Stomach (tissue), 9 donors: ENCODE results near the gene ENAM. TPM values are rescaled to one million over a fixed set of nuclear protein-coding genes. Genes with fewer than 3 reads are reported as not detected.

Source experiments
- DNase-seq, 2 donors: peaks; one replicate each; pipeline versions ENCODE4 v3.0.0 to v3.0.0-alpha.2; 2013 to 2019
- H3K27ac ChIP-seq, 5 donors: fragments of 200-600 bp in 4 of 5; sonication (generic) in 4 of 5; one replicate each; pipeline ENCODE4 v1.5.1; 2013 to 2019; ENCODE audit warnings: mild to moderate bottlenecking in 1 of 5, moderate library complexity in 1 of 5
- H3K27me3 ChIP-seq, 3 donors: fragments of 200-600 bp; sonication (generic); one replicate each; pipeline ENCODE4 v1.5.1; 2017 to 2019; ENCODE audit warnings: mixed run types in 1 of 3
- H3K36me3 ChIP-seq, 4 donors: fragments of 200-600 bp; sonication (generic); 1 replicate in 3 of 4; 2 replicates in 1 of 4; pipeline ENCODE4 v1.5.1; 2016 to 2019
- H3K4me1 ChIP-seq, 4 donors: fragments of 200-600 bp; sonication (generic); one replicate each; pipeline ENCODE4 v1.5.1; 2016 to 2019
- H3K4me3 ChIP-seq, 4 donors: fragments of 200-600 bp; sonication (generic) in 3 of 4; one replicate each; pipeline ENCODE4 v1.5.1; 2016 to 2019; ENCODE audit warnings: mild to moderate bottlenecking in 1 of 4
- H3K9me3 ChIP-seq, 4 donors: fragments of 200-600 bp; sonication (generic); one replicate each; pipeline ENCODE4 v1.5.1; 2016 to 2019
- EP300 ChIP-seq: sonication (generic); formaldehyde crosslinking; IDR thresholded peaks from one replicate; pipeline ENCODE4 v1.6.1; 2017; ENCODE audit warnings: antibody characterized with exemption
- POLR2A ChIP-seq, 4 donors: fragments of 450-650 bp; IDR thresholded peaks; one replicate each; pipeline ENCODE4 v1.6.1; 2016; ENCODE audit warnings: antibody characterized with exemption in 4 of 4, control low read depth in 2 of 4, mild to moderate bottlenecking in 1 of 4, moderate library complexity in 1 of 4
- POLR2AphosphoS5 ChIP-seq, 3 donors: sonication (generic); formaldehyde crosslinking; IDR thresholded peaks; one replicate each; pipeline ENCODE4 v1.6.1; 2016; ENCODE audit warnings: antibody characterized with exemption in 3 of 3
- WGBS, 5 donors: extraction: QIAGEN DNeasy Blood & Tissue Kit in 3 of 5; methylation state at CpG; one replicate each; pipeline versions ENCODE4 v1.1.5 to v1.1.7; 2013 to 2018; 5-methylcytosine and 5-hydroxymethylcytosine counted together
- intact Hi-C: fragments of 100-400 bp; cut with DNase I; formaldehyde crosslinking; loops from one replicate; pipeline ENCODE4 v1.15.1; 2023; ENCODE audit warnings: low total_unique reads
- polyA plus RNA-seq, 3 donors: library from polyadenylated mRNA; stranded (reverse); fragments of 200-250 nt; gene quantifications; one replicate each; pipeline ENCODE4 v1.2.3, GENCODE V29; 2013
- total RNA-seq, 5 donors: library from RNA; depleted of rRNA; stranded (reverse); fragments of >200 nt; gene quantifications; one replicate each; pipeline versions ENCODE4 v1.1.0 to v1.2.3, GENCODE V29; 2014 to 2016
- TF ChIP-seq, protein P1 (sequence below), 7 experiments: fragments of 450-650 bp in 4 of 7; fragments of 200-600 bp in 3 of 7; sonication (generic) in 3 of 7; IDR thresholded peaks; one replicate each; pipeline ENCODE4 v1.5.1; 2016 to 2019; ENCODE audit warnings: antibody characterized with exemption in 7 of 7, control low read depth in 2 of 7, mild to moderate bottlenecking in 1 of 7
- donor health status: healthy with polysubstance abuse.
- donor health status: Bipolar disorder and iron deficiency.
- donor health status: healthy.

ENAM gene
- total and polyA plus RNA-seq, 8 donors: 0.14 to 1.7 (median 0.44) TPM; not detected in 2

DNA sequence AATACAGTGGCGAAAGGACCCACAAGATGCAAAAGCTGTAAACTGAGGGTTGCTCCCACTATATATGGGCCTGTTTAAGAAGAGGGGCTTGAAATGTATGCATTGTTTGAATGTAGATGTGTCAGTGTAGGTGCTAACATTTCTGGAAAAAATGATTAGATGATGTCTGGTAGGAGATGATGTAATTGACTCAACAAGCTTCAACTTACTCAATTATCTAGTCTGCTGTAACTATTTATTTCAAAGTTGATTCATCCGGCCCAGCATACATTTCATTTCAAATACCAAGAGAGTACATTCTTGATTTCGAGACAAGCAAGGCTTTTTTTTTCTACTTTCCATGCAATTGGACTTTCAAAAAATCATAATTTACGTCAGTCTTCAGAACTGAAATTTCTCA, 9.3 kb upstream of the ENAM start:
- no peak for DNase-seq
- H3K27ac ChIP-seq: no peak overlapping the region
- whole genome bisulfite sequencing, 5 donors: 92 to 94% (median 93%) methylated on average over 4 of the region's 4 CpGs
- H3K4me1 ChIP-seq: peaks cover 5 to 30% (median 16%) of the 10 kb centered on the region in 4 donors
- no peaks in the 10 kb centered on the region for H3K36me3 ChIP-seq
- no peaks in the 10 kb centered on the region for H3K27me3 ChIP-seq
- intact Hi-C loops: no loop called here
- no peaks in the 10 kb centered on the region for H3K9me3 ChIP-seq
- no peak overlapping the region for H3K4me3 ChIP-seq
- no peak for TF ChIP-seq EP300
- TF ChIP-seq POLR2A (IDR thresholded peaks at IDR 0.05): no peak
- no peak for TF ChIP-seq POLR2AphosphoS5 (IDR thresholded peaks at IDR 0.05)
- TF ChIP-seq, protein P1, sequence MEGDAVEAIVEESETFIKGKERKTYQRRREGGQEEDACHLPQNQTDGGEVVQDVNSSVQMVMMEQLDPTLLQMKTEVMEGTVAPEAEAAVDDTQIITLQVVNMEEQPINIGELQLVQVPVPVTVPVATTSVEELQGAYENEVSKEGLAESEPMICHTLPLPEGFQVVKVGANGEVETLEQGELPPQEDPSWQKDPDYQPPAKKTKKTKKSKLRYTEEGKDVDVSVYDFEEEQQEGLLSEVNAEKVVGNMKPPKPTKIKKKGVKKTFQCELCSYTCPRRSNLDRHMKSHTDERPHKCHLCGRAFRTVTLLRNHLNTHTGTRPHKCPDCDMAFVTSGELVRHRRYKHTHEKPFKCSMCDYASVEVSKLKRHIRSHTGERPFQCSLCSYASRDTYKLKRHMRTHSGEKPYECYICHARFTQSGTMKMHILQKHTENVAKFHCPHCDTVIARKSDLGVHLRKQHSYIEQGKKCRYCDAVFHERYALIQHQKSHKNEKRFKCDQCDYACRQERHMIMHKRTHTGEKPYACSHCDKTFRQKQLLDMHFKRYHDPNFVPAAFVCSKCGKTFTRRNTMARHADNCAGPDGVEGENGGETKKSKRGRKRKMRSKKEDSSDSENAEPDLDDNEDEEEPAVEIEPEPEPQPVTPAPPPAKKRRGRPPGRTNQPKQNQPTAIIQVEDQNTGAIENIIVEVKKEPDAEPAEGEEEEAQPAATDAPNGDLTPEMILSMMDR (IDR thresholded peaks at IDR 0.05): no peak

DNA sequence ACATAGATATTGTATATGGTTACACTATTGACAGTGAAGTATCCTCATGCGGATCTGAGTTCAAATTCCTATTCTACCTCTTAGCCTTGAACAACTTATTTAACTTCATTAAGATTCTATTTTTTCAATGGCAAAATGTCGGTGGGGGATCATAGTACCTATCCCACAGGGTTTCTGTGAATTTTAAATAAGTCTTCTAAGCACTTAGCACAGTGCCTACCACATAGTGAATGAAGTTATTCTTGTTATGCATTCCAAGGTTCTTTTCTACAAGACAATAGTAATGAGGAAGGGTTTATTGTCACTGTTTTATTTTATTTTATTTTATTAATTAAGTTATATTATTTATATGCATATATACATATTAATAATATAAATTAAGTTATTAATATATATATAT, 8.8 kb upstream of the ENAM start:
- DNase-seq: no peak
- no peak for TF ChIP-seq POLR2AphosphoS5 (IDR thresholded peaks at IDR 0.05)
- no peak for TF ChIP-seq EP300
- TF ChIP-seq POLR2A (IDR thresholded peaks at IDR 0.05): no peak
- TF ChIP-seq, protein P1 (IDR thresholded peaks at IDR 0.05): no peak
- H3K27me3 ChIP-seq: no peaks in the 10 kb centered on the region
- H3K4me1 ChIP-seq: peaks cover 5 to 25% (median 13%) of the 10 kb centered on the region in 4 donors
- H3K27ac ChIP-seq: no peak overlapping the region
- H3K4me3 ChIP-seq: no peak overlapping the region
- H3K36me3 ChIP-seq: no peaks in the 10 kb centered on the region
- WGBS, 5 donors: 95 to 97% (median 96%) methylated on average over 2 of the region's 2 CpGs
- H3K9me3 ChIP-seq: no peaks in the 10 kb centered on the region
- intact Hi-C loops: no loop called here

DNA sequence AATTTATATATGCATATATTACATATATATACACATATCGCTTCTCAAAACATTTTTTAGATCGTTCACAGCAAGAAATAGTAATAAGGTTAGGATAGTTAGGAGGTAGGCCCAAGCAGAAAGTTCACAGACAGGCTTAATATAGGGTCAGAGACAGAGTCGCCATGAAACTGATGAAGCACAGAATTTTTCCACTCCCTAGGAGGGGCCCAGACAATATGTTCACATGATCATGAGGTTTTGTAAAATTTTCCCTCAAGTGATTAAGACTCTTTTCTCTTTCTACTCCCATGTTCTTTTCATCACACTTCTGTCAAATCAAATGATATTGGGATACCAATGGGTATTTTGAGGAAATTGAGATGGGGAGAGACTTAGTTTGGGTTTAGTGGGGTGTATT, 5.2 kb upstream of the ENAM start:
- TF ChIP-seq POLR2AphosphoS5 (IDR thresholded peaks at IDR 0.05): no peak
- TF ChIP-seq, protein P1 (IDR thresholded peaks at IDR 0.05): no peak
- TF ChIP-seq EP300: no peak
- TF ChIP-seq POLR2A (IDR thresholded peaks at IDR 0.05): no peak
- Histone ChIP-seq H3K27me3 (no peaks in the 10 kb centered on the region), H3K4me1 (peaks cover 0 to 7% (median 0%) of the 10 kb centered on the region in 4 donors), H3K4me3 (no peak overlapping the region), H3K9me3 (no peaks in the 10 kb centered on the region), H3K27ac (peak overlapping the region in 2 of 5 donors; percentile 16 to 56), H3K36me3 (no peaks in the 10 kb centered on the region)
- no peak for DNase-seq
- intact Hi-C loops: no loop called here
- 93 to 98% (median 96%) methylated on average over 3 of the region's 3 CpGs for WGBS, 5 donors

DNA sequence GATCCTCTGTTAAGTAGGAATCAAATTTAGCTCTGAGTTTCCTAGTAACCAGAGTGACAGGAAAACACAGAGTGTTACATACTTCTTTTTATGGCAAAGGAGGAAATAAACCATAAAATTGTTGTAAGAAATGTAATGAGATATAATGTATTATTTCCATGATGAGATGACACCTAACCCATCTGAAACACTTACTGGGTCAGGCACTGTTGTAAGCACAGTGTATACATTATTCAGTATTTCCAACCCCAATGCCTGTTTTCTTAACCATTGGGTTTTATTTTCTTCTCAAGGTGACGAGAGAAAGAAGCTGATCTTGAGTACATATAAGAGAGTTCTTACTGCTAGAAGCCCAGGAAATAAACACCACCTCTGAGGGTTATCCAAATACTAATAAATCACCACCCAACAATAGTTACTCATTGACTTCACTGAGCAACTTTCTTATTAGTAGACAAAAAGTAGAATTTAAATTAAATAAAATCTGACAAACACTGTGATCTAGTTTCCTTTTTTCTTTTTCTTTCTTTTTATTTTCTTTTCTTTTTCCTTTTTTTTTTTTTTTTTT, 4.2 kb upstream of the ENAM start:
- H3K9me3 ChIP-seq: no peaks in the 10 kb centered on the region
- H3K4me1 ChIP-seq: peaks cover 0 to 7% (median 0%) of the 10 kb centered on the region in 4 donors
- no peaks in the 10 kb centered on the region for H3K27me3 ChIP-seq
- H3K4me3 ChIP-seq: no peak overlapping the region
- WGBS, 5 donors: 14 to 35% (median 27%) methylated on average over 1 of the region's 1 CpG
- no peak for TF ChIP-seq POLR2A (IDR thresholded peaks at IDR 0.05)
- TF ChIP-seq POLR2AphosphoS5 (IDR thresholded peaks at IDR 0.05): no peak
- TF ChIP-seq, protein P1 (IDR thresholded peaks at IDR 0.05): no peak
- TF ChIP-seq EP300: no peak
- H3K27ac ChIP-seq: peak overlapping the region in 2 of 5 donors; percentile 16 to 56
- H3K36me3 ChIP-seq: no peaks in the 10 kb centered on the region
- DNase-seq: peak in 1 of 2 donors; percentile 30
- intact Hi-C loops: no loop called here
